Mesenchymal stem cell (in vitro differentiated cells and primary cell): ENCODE results near the gene IRF4.

Experiments
- DNase-seq: peaks from one replicate; pipeline ENCODE4 v3.0.0-alpha.2; 2013
- H2AFZ ChIP-seq: one replicate; pipeline ENCODE4 v1.6.1; 2013; ENCODE audit warnings: low read depth, mild to moderate bottlenecking, control low read depth, inconsistent platforms, low read length, moderate library complexity
- H2AK5ac ChIP-seq: 2 replicates; pipeline ENCODE4 v1.6.1; 2013; ENCODE audit warnings: low read length, moderate library complexity, mild to moderate bottlenecking, inconsistent platforms; ENCODE audit not compliant: severe bottlenecking
- H2BK120ac ChIP-seq: one replicate; pipeline ENCODE4 v1.6.1; 2013; ENCODE audit warnings: low read depth, mild to moderate bottlenecking, inconsistent platforms, low read length, moderate library complexity
- H2BK12ac ChIP-seq, 2 experiments: one replicate each; pipeline ENCODE4 v1.6.1; 2013; ENCODE audit warnings: inconsistent platforms in 2 of 2, low read length in 2 of 2, mild to moderate bottlenecking in 2 of 2, moderate library complexity in 2 of 2, control low read depth in 1 of 2
- H2BK15ac ChIP-seq: one replicate; pipeline ENCODE4 v1.6.1; 2013; ENCODE audit warnings: mild to moderate bottlenecking, low read depth, inconsistent platforms; ENCODE audit not compliant: poor library complexity, severe bottlenecking
- H2BK5ac ChIP-seq: 2 replicates; pipeline ENCODE4 v1.6.1; 2013; ENCODE audit warnings: low read depth, mild to moderate bottlenecking, low read length, control low read depth, inconsistent platforms; ENCODE audit not compliant: poor library complexity, severe bottlenecking
- H3K14ac ChIP-seq, 2 experiments: one replicate each; pipeline ENCODE4 v1.6.1; 2013; ENCODE audit warnings: inconsistent platforms in 2 of 2, low read length in 2 of 2, control low read depth in 1 of 2, mild to moderate bottlenecking in 1 of 2, moderate library complexity in 1 of 2
- H3K18ac ChIP-seq, 2 experiments: one replicate each; pipeline ENCODE4 v1.6.1; 2013; ENCODE audit warnings: inconsistent platforms in 2 of 2, low read length in 2 of 2, control low read depth in 1 of 2, low read depth in 1 of 2, mild to moderate bottlenecking in 1 of 2
- H3K23ac ChIP-seq, 2 experiments: one replicate each; pipeline ENCODE4 v1.6.1; 2013; ENCODE audit warnings: inconsistent platforms in 2 of 2, low read length in 2 of 2, mild to moderate bottlenecking in 2 of 2, moderate library complexity in 2 of 2, control low read depth in 1 of 2
- H3K27ac ChIP-seq: 2 replicates; pipeline ENCODE4 v1.5.1; 2013; ENCODE audit warnings: mild to moderate bottlenecking, moderate library complexity, low read length, control low read depth, inconsistent platforms; ENCODE audit not compliant: poor library complexity, severe bottlenecking
- H3K27me3 ChIP-seq, 2 experiments: 2 replicates each; pipeline versions ENCODE4 v1.6.1 to v1.7.0; 2013; ENCODE audit warnings: low read length in 2 of 2, mild to moderate bottlenecking in 2 of 2, moderate library complexity in 2 of 2, control low read depth in 1 of 2, inconsistent platforms in 1 of 2; ENCODE audit not compliant: control insufficient read depth in 1 of 2, insufficient read depth in 1 of 2
- H3K36me3 ChIP-seq, 2 experiments: 2 replicates each; pipeline versions ENCODE4 v1.6.1 to v1.7.0; 2013; ENCODE audit warnings: low read length in 2 of 2, control low read depth in 1 of 2, inconsistent platforms in 1 of 2, low read depth in 1 of 2, mild to moderate bottlenecking in 1 of 2; ENCODE audit not compliant: insufficient read depth in 2 of 2, control insufficient read depth in 1 of 2
- H3K4ac ChIP-seq, 2 experiments: one replicate each; pipeline ENCODE4 v1.6.1; 2013; ENCODE audit warnings: inconsistent platforms in 2 of 2, low read length in 2 of 2, mild to moderate bottlenecking in 2 of 2, moderate library complexity in 2 of 2, control low read depth in 1 of 2, low read depth in 1 of 2
- H3K4me1 ChIP-seq: 2 replicates; pipeline ENCODE4 v1.6.1; 2013; ENCODE audit warnings: low read depth, low read length, control low read depth; ENCODE audit not compliant: control insufficient read depth, insufficient read depth
- H3K4me2 ChIP-seq: 2 replicates; pipeline ENCODE4 v1.6.1; 2013; ENCODE audit warnings: low read length, mild to moderate bottlenecking, inconsistent platforms; ENCODE audit not compliant: poor library complexity, severe bottlenecking
- H3K4me3 ChIP-seq, 2 experiments: 2 replicates each; pipeline versions ENCODE4 v1.5.1 to v1.7.0; 2013; ENCODE audit warnings: low read length in 2 of 2, mild to moderate bottlenecking in 2 of 2, control low read depth in 1 of 2, low read depth in 1 of 2; ENCODE audit not compliant: insufficient read depth in 1 of 2
- H3K79me1 ChIP-seq: replicated peaks from 2 replicates; pipeline ENCODE4 v1.6.1; 2013; ENCODE audit warnings: mild to moderate bottlenecking, control low read depth, low read length, inconsistent platforms; ENCODE audit not compliant: poor library complexity, severe bottlenecking
- H3K9ac ChIP-seq: 2 replicates; pipeline ENCODE4 v1.7.0; 2013; ENCODE audit warnings: mild to moderate bottlenecking, low read length, moderate library complexity
- H3K9me3 ChIP-seq: 2 replicates; pipeline ENCODE4 v1.7.0; 2013; ENCODE audit warnings: mild to moderate bottlenecking, low read length; ENCODE audit not compliant: control insufficient read depth
- H4K8ac ChIP-seq: one replicate; pipeline ENCODE4 v1.6.1; 2013; ENCODE audit warnings: inconsistent platforms, mild to moderate bottlenecking, low read length, moderate library complexity
- H4K91ac ChIP-seq: one replicate; pipeline ENCODE4 v1.6.1; 2013; ENCODE audit warnings: mild to moderate bottlenecking, low read length, inconsistent platforms
- WGBS: methylation state at CpG from one replicate; pipeline ENCODE4 v1.1.7; 2013; ENCODE audit warnings: mixed read lengths; 5-methylcytosine and 5-hydroxymethylcytosine counted together

Gene IRF4

GRCh38 chr6:346386-347030, 45.0 kb upstream of the IRF4 start:
- Histone ChIP-seq H3K4me1 (peaks cover 5% of the 10 kb centered on the region), H3K18ac (no peak overlapping the region), H3K27ac (no peak overlapping the region), H2BK120ac (no peak overlapping the region), H4K8ac (no peak overlapping the region), H3K36me3 (peaks cover 21 to 34% of the 10 kb centered on the region in 2 experiments), H3K4me2 (no peak overlapping the region), H3K9ac (no peak overlapping the region), H2BK12ac (no peak overlapping the region), H3K9me3 (no peaks in the 10 kb centered on the region), H2AK5ac (no peak overlapping the region), H2AFZ (no peak overlapping the region), H2BK5ac (no peak overlapping the region), H4K91ac (no peak overlapping the region), H3K4me3 (no peak overlapping the region), H3K4ac (no peak overlapping the region), H2BK15ac (no peak overlapping the region), H3K23ac (no peak overlapping the region), H3K14ac (no peak overlapping the region), H3K79me1 (peaks cover 5% of the 10 kb centered on the region), H3K27me3 (no peaks in the 10 kb centered on the region)
- WGBS: 87% methylated on average over 9 of the region's 10 CpGs
- no peak for DNase-seq

DNA sequence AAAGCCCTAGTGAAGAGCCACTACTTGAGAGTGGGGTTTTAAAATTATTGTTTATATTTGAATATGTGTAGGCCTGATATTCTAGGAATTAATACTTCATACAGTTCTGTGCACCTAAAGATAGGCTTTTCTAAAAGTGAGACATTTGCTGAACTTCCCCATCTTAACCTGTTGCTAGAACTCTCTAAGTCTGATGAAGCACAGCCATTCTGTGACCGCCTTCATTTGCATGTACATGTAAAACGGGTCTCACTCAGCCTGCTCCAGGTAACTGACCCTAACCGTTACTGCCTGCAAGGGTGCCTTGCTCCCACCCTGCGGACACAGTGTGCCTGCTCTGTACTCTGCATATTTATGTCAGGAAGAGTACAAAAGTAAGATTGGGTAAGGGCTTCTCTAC, 44.3 kb upstream of the IRF4 start:
- no peak overlapping the region for H3K14ac ChIP-seq

DNA sequence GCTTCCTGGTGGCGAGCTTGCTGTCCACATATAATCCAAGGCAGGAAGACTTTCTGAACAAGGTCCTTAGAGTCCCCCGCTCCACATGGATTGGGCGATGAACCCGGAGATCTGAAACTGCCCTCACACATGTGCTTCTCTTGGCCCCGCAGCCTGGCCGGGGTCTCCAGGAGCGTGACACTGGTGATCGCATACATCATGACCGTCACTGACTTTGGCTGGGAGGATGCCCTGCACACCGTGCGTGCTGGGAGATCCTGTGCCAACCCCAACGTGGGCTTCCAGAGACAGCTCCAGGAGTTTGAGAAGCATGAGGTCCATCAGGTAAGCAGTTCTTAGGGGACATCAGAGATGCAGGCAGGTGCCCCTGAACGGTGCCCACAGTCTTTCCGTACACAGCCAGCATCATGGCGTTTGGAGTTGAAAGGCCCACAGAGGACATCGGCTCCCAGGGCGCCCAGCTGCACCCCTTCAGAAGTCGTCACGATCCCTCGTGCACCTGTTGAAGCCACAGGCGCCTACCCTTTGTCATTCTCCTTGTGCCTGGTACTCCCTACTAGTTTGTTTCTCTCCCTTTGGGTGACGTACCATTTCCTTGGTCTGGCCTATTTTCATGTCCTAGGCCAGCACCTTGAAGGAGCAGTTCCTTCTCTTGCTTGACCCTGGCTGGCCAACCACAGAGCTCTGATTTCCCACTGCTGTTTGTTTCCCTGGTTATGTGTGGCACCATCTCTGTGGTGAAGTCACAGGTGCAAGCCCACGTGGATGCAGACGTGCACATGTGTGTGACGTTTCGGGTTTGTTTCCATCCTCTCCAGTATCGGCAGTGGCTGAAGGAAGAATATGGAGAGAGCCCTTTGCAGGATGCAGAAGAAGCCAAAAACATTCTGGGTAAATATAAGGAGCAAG, 43.3 kb upstream of the IRF4 start:
- Histone ChIP-seq H3K18ac (no peak overlapping the region), H2BK12ac (no peak overlapping the region), H3K9ac (no peak overlapping the region), H4K91ac (no peak overlapping the region), H3K36me3 (peaks cover 21 to 29% of the 10 kb centered on the region in 2 experiments), H3K79me1 (peaks cover 4% of the 10 kb centered on the region), H2BK15ac (no peak overlapping the region), H3K4me3 (no peak overlapping the region), H3K4me1 (peaks cover 7% of the 10 kb centered on the region), H2AK5ac (no peak overlapping the region), H3K27ac (no peak overlapping the region), H2BK5ac (no peak overlapping the region), H3K9me3 (no peaks in the 10 kb centered on the region), H2AFZ (no peak overlapping the region), H3K4me2 (no peak overlapping the region), H3K14ac (no peak overlapping the region), H3K4ac (no peak overlapping the region), H3K27me3 (no peaks in the 10 kb centered on the region), H4K8ac (no peak overlapping the region), H2BK120ac (no peak overlapping the region), H3K23ac (no peak overlapping the region)
- no peak for DNase-seq
- 91% methylated on average over 27 of the region's 27 CpGs for WGBS

More for the DNA sequence above, 44.3 kb upstream of the IRF4 start:
- Histone ChIP-seq H2AFZ (no peak overlapping the region), H3K4me3 (no peak overlapping the region), H3K4me2 (no peak overlapping the region), H2BK5ac (no peak overlapping the region), H3K27ac (no peak overlapping the region), H3K79me1 (peaks cover 4% of the 10 kb centered on the region), H3K36me3 (peaks cover 21 to 36% of the 10 kb centered on the region in 2 experiments), H3K4me1 (peaks cover 5% of the 10 kb centered on the region), H3K4ac (no peak overlapping the region), H3K18ac (no peak overlapping the region), H2BK120ac (no peak overlapping the region), H4K8ac (no peak overlapping the region), H2BK12ac (no peak overlapping the region), H3K9ac (no peak overlapping the region), H4K91ac (no peak overlapping the region), H3K23ac (no peak overlapping the region), H3K9me3 (no peaks in the 10 kb centered on the region), H3K27me3 (no peaks in the 10 kb centered on the region), H2BK15ac (no peak overlapping the region), H2AK5ac (no peak overlapping the region)
- DNase-seq: no peak
- 89% methylated on average over 4 of the region's 4 CpGs for WGBS

GRCh38 chr6:348860-349396, 42.6 kb upstream of the IRF4 start:
- Histone ChIP-seq H3K23ac (no peak overlapping the region), H3K9ac (no peak overlapping the region), H3K4me1 (peaks cover 5% of the 10 kb centered on the region), H2AK5ac (no peak overlapping the region), H4K91ac (no peak overlapping the region), H3K14ac (peak overlapping the region in 1 of 2 experiments; percentile 22), H3K27me3 (no peaks in the 10 kb centered on the region), H3K36me3 (peaks cover 21 to 29% of the 10 kb centered on the region in 2 experiments), H2BK12ac (no peak overlapping the region), H2AFZ (no peak overlapping the region), H3K4ac (no peak overlapping the region), H3K79me1 (peaks cover under 1% of the 10 kb centered on the region), H3K9me3 (no peaks in the 10 kb centered on the region), H3K18ac (no peak overlapping the region), H2BK5ac (no peak overlapping the region), H4K8ac (no peak overlapping the region), H2BK120ac (no peak overlapping the region), H3K4me2 (no peak overlapping the region), H2BK15ac (no peak overlapping the region), H3K27ac (no peak overlapping the region), H3K4me3 (no peak overlapping the region)
- WGBS: 89% methylated on average over 20 of the region's 21 CpGs
- DNase-seq: no peak
